Astrocyte of the spinal cord (primary cell): ENCODE data around the gene ST6GALNAC5.
"Not testable (repeated sequence)": the region's sequence is repeated elsewhere in the genome, so short reads cannot be mapped to it uniquely, and the experiment has no call there.

Experiments used
- DNase-seq: peaks from one replicate; pipeline ENCODE4 v3.0.0; 2011; ENCODE audit warnings: low read depth, low spot score
- H3K4me3 ChIP-seq: 2 replicates; pipeline ENCODE4 v1.5.1; 2011; ENCODE audit warnings: low read depth, mild to moderate bottlenecking, low read length, moderate library complexity
- CTCF ChIP-seq: IDR thresholded peaks from 2 replicates; pipeline ENCODE4 v1.5.1; 2012; ENCODE audit warnings: low read depth, mild to moderate bottlenecking, low read length, inconsistent platforms
- in situ Hi-C: cut with HindIII; loops from 2 replicates; pipeline ENCODE4 v1.10.0; 2017; ENCODE audit warnings: low sequenced_read_pairs

ST6GALNAC5 gene

GRCh38 chr1:76961820-76962207 lies 94.5 kb downstream of the ST6GALNAC5 start:
- no peak for TF ChIP-seq CTCF
- DNase-seq, result no peak
- in situ Hi-C loops, result no loop called here
- H3K4me3 ChIP-seq, result no peak overlapping the region

- H3K4me3 ChIP-seq, in situ Hi-C loops: not testable (repeated sequence)
Measured at GRCh38 chr1:76981267-76981666, 114.0 kb downstream of the ST6GALNAC5 start.

GRCh38 chr1:76989976-76990375 lies 122.7 kb downstream of the ST6GALNAC5 start:
- H3K4me3 ChIP-seq, result no peak overlapping the region
- in situ Hi-C loops, result no loop called here
- DNase-seq, result no peak
- no peak for TF ChIP-seq CTCF

More at GRCh38 chr1:76981267-76981666, 114.0 kb downstream of the ST6GALNAC5 start:
- DNase-seq, result not testable (repeated sequence)

- no peak for DNase-seq
- in situ Hi-C loops, result no loop called here
- no peak overlapping the region for H3K4me3 ChIP-seq
- no peak for TF ChIP-seq CTCF
Measured at GRCh38 chr1:76993036-76993435, 125.8 kb downstream of the ST6GALNAC5 start.

GRCh38 chr1:76998582-76999223 lies 131.4 kb downstream of the ST6GALNAC5 start:
- H3K4me3 ChIP-seq, result no peak overlapping the region
- in situ Hi-C loops, result no loop called here
- TF ChIP-seq CTCF, result no peak
- peak; percentile 78 for DNase-seq

GRCh38 chr1:77007675-77008074 lies 140.4 kb downstream of the ST6GALNAC5 start:
- in situ Hi-C loops, result no loop called here
- no peak for DNase-seq

More at GRCh38 chr1:77007675-77008074, 140.4 kb downstream of the ST6GALNAC5 start:
- no peak overlapping the region for H3K4me3 ChIP-seq
- no peak for TF ChIP-seq CTCF
